SJCRH30 (cell line): Measurements from ENCODE around the gene TNNI3K. TPM values are rescaled to one million over a fixed set of nuclear protein-coding genes. Genes with fewer than 3 reads are reported as not detected.

Experiments used
- DNase-seq, 2 experiments: peaks; one replicate each; pipeline ENCODE4 v3.0.0-alpha.2; 2015 to 2020
- H3K27ac ChIP-seq: fragments of 250-450 bp; sonication (Bioruptor Pico); 2 replicates; pipeline ENCODE4 v1.5.1; 2020; ENCODE audit warnings: mild to moderate bottlenecking, moderate library complexity
- H3K27me3 ChIP-seq: fragments of 250-450 bp; sonication (Bioruptor Pico); 2 replicates; pipeline ENCODE4 v1.5.1; 2020; ENCODE audit warnings: mild to moderate bottlenecking, moderate library complexity
- H3K36me3 ChIP-seq: fragments of 250-450 bp; sonication (Bioruptor Pico); 2 replicates; pipeline ENCODE4 v1.5.1; 2020; ENCODE audit warnings: mild to moderate bottlenecking, moderate library complexity
- H3K4me1 ChIP-seq: fragments of 250-450 bp; sonication (Bioruptor Pico); 2 replicates; pipeline ENCODE4 v1.5.1; 2020; ENCODE audit warnings: mild to moderate bottlenecking, moderate library complexity
- H3K4me3 ChIP-seq: fragments of 250-450 bp; sonication (Bioruptor Pico); 2 replicates; pipeline ENCODE4 v1.5.1; 2020; ENCODE audit warnings: mild to moderate bottlenecking, moderate library complexity
- H3K9me3 ChIP-seq: fragments of 250-450 bp; sonication (Bioruptor Pico); replicated peaks from 2 replicates; pipeline ENCODE4 v1.5.1; 2020; ENCODE audit warnings: mild to moderate bottlenecking, moderate library complexity
- total RNA-seq: library from RNA; depleted of rRNA; stranded (reverse); fragments of >200 nt; shearing (Covaris generic); gene quantifications from 2 replicates; pipeline ENCODE4 v1.2.3, GENCODE V29; 2014

The TNNI3K gene
- total RNA-seq, 1 experiment from 2014 or later: not detected

DNA sequence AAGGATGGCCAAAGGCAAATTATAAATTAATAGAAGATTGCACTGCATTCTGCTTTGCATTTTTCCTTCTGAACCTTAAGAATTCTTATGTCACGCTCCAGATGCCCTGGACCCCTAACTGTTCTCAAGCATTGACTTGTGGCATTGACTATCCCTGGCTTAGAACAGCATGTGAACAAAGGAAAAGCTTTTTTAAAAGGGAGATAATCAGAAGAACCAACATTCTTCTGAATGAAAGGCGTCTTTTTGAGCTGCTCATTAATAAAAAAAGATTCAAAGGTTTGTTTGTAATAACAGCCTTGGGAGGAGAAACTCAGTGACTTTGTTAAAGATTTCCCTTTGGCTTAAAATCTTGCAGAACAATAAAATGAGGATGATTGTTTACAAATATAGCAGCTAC lies 105.5 kb downstream of the TNNI3K start:
- H3K27ac ChIP-seq: no peak overlapping the region
- H3K27me3 ChIP-seq: no peaks in the 10 kb centered on the region
- H3K36me3 ChIP-seq: no peaks in the 10 kb centered on the region
- DNase-seq: no peak
- no peaks in the 10 kb centered on the region for H3K9me3 ChIP-seq
- no peak overlapping the region for H3K4me3 ChIP-seq
- H3K4me1 ChIP-seq: no peaks in the 10 kb centered on the region

DNA sequence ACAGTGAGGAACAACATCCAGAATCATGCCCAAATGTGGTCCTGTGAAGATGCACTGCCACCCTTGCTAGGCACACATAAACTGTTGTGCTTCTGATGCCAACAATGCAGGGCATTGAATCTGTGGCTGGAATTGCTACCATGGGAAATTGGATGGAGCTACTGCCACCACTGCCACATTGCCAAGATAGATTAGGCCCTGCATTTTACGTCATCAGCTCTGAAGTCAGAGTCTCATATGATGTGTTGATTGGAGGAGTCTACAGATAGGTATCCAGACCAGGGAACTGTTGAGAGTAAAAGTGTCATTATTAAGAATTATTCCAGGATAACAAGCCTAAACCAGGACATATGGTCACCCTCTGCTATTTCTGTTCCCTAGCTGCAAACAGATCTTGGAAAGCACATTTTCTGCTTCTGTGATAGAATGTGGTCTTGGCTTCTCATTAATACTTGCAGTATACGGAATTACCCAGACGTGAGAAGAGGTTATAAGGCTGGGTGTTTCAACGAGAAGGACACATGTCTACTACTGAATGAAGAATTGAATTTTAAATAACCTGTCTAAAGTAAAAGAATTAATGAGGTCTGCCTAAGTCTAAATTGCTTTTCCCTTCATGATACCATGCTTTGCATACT lies 106.6 kb downstream of the TNNI3K start:
- Histone ChIP-seq H3K4me3 (no peak overlapping the region), H3K36me3 (no peaks in the 10 kb centered on the region), H3K27me3 (no peaks in the 10 kb centered on the region), H3K27ac (no peak overlapping the region), H3K9me3 (no peaks in the 10 kb centered on the region), H3K4me1 (no peaks in the 10 kb centered on the region)
- no peak for DNase-seq

DNA sequence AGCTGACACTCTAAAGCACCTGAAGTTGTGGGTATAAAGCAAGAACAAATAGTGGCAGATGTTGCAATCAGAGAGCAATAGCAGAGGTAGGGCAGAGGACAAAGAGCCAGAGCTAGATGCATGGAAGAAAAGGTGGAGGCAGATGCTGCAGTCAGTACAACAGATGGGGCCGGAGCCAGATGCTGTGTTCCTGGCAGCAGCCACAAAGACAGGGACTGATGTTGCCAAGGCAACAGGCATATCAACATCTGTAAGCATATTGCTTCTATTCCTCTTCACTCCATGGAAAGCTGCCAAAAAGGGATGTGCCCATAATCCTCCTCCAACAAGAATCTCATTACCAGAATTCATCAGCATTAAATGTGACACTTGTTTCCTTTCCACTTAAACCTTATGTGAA lies 108.0 kb downstream of the TNNI3K start:
- peak; percentile 22 to 39 for DNase-seq
- Histone ChIP-seq H3K36me3 (no peaks in the 10 kb centered on the region), H3K27me3 (no peaks in the 10 kb centered on the region), H3K4me3 (no peak overlapping the region), H3K9me3 (no peaks in the 10 kb centered on the region), H3K4me1 (no peaks in the 10 kb centered on the region), H3K27ac (no peak overlapping the region)

DNA sequence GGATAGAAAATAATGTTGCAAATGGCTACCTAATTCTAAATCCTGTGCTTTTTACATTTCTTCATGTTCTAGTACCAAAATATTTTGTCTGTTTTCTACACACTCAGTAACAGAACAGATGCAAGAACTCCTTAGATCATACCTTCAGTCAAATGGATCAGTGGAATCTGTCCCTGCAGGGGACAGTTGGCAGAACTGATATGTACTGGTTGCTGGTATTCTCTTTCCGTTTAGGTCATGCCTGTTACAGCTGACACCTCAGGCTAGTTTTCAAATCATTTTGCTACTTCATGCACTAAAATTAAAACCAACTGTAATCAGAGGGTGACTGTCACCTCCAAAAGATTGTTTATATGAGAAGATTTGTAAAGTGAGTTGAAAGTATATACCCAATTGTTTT lies 109.2 kb downstream of the TNNI3K start:
- DNase-seq: no peak
- H3K27me3 ChIP-seq: no peaks in the 10 kb centered on the region
- H3K36me3 ChIP-seq: no peaks in the 10 kb centered on the region
- H3K9me3 ChIP-seq: no peaks in the 10 kb centered on the region
- no peak overlapping the region for H3K4me3 ChIP-seq
- H3K4me1 ChIP-seq: no peaks in the 10 kb centered on the region
- no peak overlapping the region for H3K27ac ChIP-seq

GRCh38 chr1:74356493-74356892 lies 121.3 kb downstream of the TNNI3K start:
- Histone ChIP-seq H3K27ac (no peak overlapping the region), H3K4me3 (no peak overlapping the region), H3K4me1 (no peaks in the 10 kb centered on the region), H3K36me3 (no peaks in the 10 kb centered on the region), H3K9me3 (no peaks in the 10 kb centered on the region), H3K27me3 (no peaks in the 10 kb centered on the region)
- no peak for DNase-seq

GRCh38 chr1:74357150-74357549 lies 122.0 kb downstream of the TNNI3K start:
- H3K4me1 ChIP-seq: no peaks in the 10 kb centered on the region
- no peaks in the 10 kb centered on the region for H3K9me3 ChIP-seq
- no peak overlapping the region for H3K4me3 ChIP-seq
- no peaks in the 10 kb centered on the region for H3K27me3 ChIP-seq
- no peak overlapping the region for H3K27ac ChIP-seq
- no peak for DNase-seq
- H3K36me3 ChIP-seq: no peaks in the 10 kb centered on the region

- Histone ChIP-seq H3K27ac (no peak overlapping the region), H3K9me3 (no peaks in the 10 kb centered on the region), H3K4me3 (no peak overlapping the region), H3K4me1 (no peaks in the 10 kb centered on the region), H3K27me3 (no peaks in the 10 kb centered on the region), H3K36me3 (no peaks in the 10 kb centered on the region)
- DNase-seq: no peak
These were observed 122.6 kb downstream of the TNNI3K start for GRCh38 chr1:74357756-74358155.

DNA sequence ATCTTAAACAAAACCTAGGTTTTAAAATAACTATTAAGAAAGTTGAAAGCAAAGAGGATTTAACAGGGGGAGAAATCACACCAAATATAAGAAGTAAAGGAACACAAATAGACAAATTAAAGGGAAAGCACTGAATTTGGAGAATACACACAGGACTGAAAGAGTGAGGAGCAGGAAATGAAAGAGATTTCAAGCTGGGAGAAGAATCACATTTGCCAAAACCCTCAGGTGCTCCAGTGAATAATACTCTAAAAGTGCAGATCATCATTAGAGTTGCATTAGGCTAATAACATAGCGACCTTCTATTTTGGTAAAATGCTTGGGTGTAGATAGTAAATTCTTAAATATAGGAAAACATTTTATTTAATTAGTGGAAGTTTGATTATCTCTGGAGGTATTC lies 127.5 kb downstream of the TNNI3K start:
- Histone ChIP-seq H3K9me3 (no peaks in the 10 kb centered on the region), H3K4me3 (no peak overlapping the region), H3K4me1 (no peaks in the 10 kb centered on the region), H3K27me3 (no peaks in the 10 kb centered on the region; the same call in 1 of the 2 replicates), H3K27ac (no peak overlapping the region), H3K36me3 (no peaks in the 10 kb centered on the region)
- no peak for DNase-seq

DNA sequence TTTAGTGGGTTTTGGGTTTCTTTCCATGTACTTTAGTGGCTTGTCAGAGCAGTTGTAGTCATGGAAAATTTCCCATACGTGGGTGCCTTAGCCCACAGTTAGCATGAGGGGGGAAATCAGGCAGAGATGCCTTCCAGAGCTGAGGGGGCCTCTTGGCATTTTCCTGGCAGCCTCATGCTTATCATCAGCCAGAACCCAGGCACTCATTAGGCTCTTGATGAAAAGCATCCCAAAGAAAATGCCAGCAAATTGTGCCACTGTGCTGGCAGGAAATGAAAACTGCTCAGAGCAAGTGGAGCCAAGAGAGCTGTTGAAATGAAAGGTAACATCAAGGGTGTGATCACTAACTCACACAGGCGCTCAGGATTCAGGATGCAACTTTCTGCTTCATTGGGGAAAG lies 128.0 kb downstream of the TNNI3K start:
- H3K9me3 ChIP-seq: no peaks in the 10 kb centered on the region
- no peak overlapping the region for H3K4me3 ChIP-seq
- H3K36me3 ChIP-seq: no peaks in the 10 kb centered on the region
- no peak for DNase-seq
- no peaks in the 10 kb centered on the region for H3K4me1 ChIP-seq
- H3K27ac ChIP-seq: no peak overlapping the region
- no peaks in the 10 kb centered on the region; the same call in 1 of the 2 replicates for H3K27me3 ChIP-seq

- H3K36me3 ChIP-seq: no peaks in the 10 kb centered on the region
- no peaks in the 10 kb centered on the region for H3K4me1 ChIP-seq
- H3K4me3 ChIP-seq: no peak overlapping the region
- no peak overlapping the region for H3K27ac ChIP-seq
- DNase-seq: no peak
- no peaks in the 10 kb centered on the region; the same call in 1 of the 2 replicates for H3K27me3 ChIP-seq
- no peaks in the 10 kb centered on the region for H3K9me3 ChIP-seq
These were observed 132.1 kb downstream of the TNNI3K start for GRCh38 chr1:74367175-74367813.

DNA sequence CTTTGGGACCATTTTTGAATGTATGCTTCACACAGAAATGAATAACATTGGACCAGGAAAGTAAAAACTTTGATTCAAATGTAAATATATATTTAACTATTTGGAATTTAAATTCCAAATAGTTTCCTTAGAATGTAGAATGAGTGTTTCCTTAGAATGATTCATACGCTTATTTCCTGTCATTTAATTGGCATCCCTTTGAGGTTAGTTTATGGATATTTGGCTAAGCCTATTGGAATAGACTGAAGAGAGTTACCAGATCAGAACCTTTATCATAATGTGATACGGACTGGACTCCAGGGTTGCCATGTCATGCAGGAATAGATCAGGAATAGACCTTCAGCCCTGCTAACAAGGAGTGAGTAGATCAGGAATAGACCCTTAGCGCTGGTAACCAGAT lies 133.1 kb downstream of the TNNI3K start:
- H3K4me1 ChIP-seq: no peaks in the 10 kb centered on the region
- no peaks in the 10 kb centered on the region for H3K36me3 ChIP-seq
- H3K4me3 ChIP-seq: no peak overlapping the region
- H3K27me3 ChIP-seq: no peaks in the 10 kb centered on the region; the same call in 1 of the 2 replicates
- no peak for DNase-seq
- H3K9me3 ChIP-seq: no peaks in the 10 kb centered on the region
- H3K27ac ChIP-seq: no peak overlapping the region

- H3K9me3 ChIP-seq: no peaks in the 10 kb centered on the region
- no peak overlapping the region for H3K4me3 ChIP-seq
- H3K36me3 ChIP-seq: no peaks in the 10 kb centered on the region
- H3K27ac ChIP-seq: no peak overlapping the region
- no peak for DNase-seq
- H3K27me3 ChIP-seq: no peaks in the 10 kb centered on the region; the same call in 1 of the 2 replicates
- H3K4me1 ChIP-seq: no peaks in the 10 kb centered on the region
These were observed 140.2 kb downstream of the TNNI3K start for GRCh38 chr1:74375376-74375775.

GRCh38 chr1:74380252-74380651 lies 145.1 kb downstream of the TNNI3K start:
- H3K27me3 ChIP-seq: no peaks in the 10 kb centered on the region; the same call in 1 of the 2 replicates
- H3K36me3 ChIP-seq: no peaks in the 10 kb centered on the region
- H3K4me1 ChIP-seq: no peaks in the 10 kb centered on the region
- H3K9me3 ChIP-seq: no peaks in the 10 kb centered on the region
- H3K4me3 ChIP-seq: no peak overlapping the region
- no peak for DNase-seq
- no peak overlapping the region for H3K27ac ChIP-seq

GRCh38 chr1:74388855-74389254 lies 153.7 kb downstream of the TNNI3K start:
- H3K4me3 ChIP-seq: no peak overlapping the region
- no peaks in the 10 kb centered on the region for H3K36me3 ChIP-seq
- no peaks in the 10 kb centered on the region for H3K4me1 ChIP-seq
- H3K27me3 ChIP-seq: no peaks in the 10 kb centered on the region
- no peaks in the 10 kb centered on the region for H3K9me3 ChIP-seq
- no peak for DNase-seq
- H3K27ac ChIP-seq: no peak overlapping the region

GRCh38 chr1:74392186-74392585 lies 157.0 kb downstream of the TNNI3K start:
- H3K27ac ChIP-seq: no peak overlapping the region
- no peaks in the 10 kb centered on the region for H3K4me1 ChIP-seq
- H3K27me3 ChIP-seq: peaks cover 3% of the 10 kb centered on the region; the same call in 1 of the 2 replicates
- no peaks in the 10 kb centered on the region for H3K9me3 ChIP-seq
- H3K4me3 ChIP-seq: no peak overlapping the region
- DNase-seq: no peak
- H3K36me3 ChIP-seq: no peaks in the 10 kb centered on the region

DNA sequence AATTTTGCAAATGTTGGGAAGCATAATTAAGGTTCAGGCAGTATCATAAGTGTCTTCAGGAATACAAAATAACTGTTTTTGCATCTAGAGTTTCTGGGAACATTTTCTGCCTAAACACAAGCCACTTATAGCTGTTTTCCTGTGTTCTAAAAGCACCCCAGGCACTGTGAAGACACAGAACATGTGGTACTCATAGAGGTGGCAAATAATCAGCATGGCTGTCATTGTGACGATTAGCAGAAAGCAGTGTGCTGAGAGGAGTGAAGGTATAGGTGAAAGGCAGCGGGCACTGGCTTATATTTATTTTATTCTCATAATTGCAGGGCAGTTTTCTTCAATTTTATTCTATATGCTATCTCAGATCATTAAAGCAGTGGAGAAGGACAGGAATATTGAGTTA lies 157.7 kb downstream of the TNNI3K start:
- no peaks in the 10 kb centered on the region for H3K36me3 ChIP-seq
- no peak overlapping the region for H3K4me3 ChIP-seq
- no peaks in the 10 kb centered on the region for H3K4me1 ChIP-seq
- no peak overlapping the region for H3K27ac ChIP-seq
- DNase-seq: no peak
- H3K9me3 ChIP-seq: no peaks in the 10 kb centered on the region
- peaks cover 3% of the 10 kb centered on the region; the same call in 1 of the 2 replicates for H3K27me3 ChIP-seq
